OCI-LY7 (cell line): ENCODE results near the gene MLPH. TPM values are rescaled to one million over a fixed set of nuclear protein-coding genes. Genes with fewer than 3 reads are reported as not detected.
"Not testable (repeated sequence)": the region's sequence is repeated elsewhere in the genome, so short reads cannot be mapped to it uniquely, and the experiment has no call there.

Experiments
- BruUV-seq: library from RNA; stranded (reverse); fragments of 400-500 nt; replicated peaks from 2 replicates; lab custom pipeline; 2021; lab: Mats Ljungman, UMichigan
- CTCF ChIA-PET: fragments of 300-600 bp; sonication (Branson Sonifier 250); formaldehyde crosslinking; loops from one replicate; lab custom pipeline; 2022; ENCODE audit warnings: antibody characterized with exemption; ENCODE audit not compliant: unreplicated experiment; lab: Charles Lee
- POLR2A ChIA-PET: fragments of 300-600 bp; sonication (Branson Sonifier 250); formaldehyde crosslinking; loops from one replicate; lab custom pipeline; 2022; ENCODE audit warnings: antibody characterized with exemption; lab: Charles Lee
- DNase-seq: peaks from one replicate; pipeline ENCODE4 v3.0.0-alpha.2; 2015; ENCODE audit warnings: low spot score
- H2AFZ ChIP-seq: fragments of 200-600 bp; sonication (generic), shearing (Covaris generic); 2 replicates; pipeline ENCODE4 v1.6.1; 2014; ENCODE audit warnings: mild to moderate bottlenecking, antibody characterized with exemption, low read length, moderate library complexity
- H3K27ac ChIP-seq: fragments of 200-600 bp; sonication (generic); 2 replicates; pipeline ENCODE4 v1.5.1; 2014; ENCODE audit warnings: mixed run types, low read depth, mild to moderate bottlenecking, moderate library complexity, low read length, inconsistent platforms; ENCODE audit not compliant: poor library complexity, severe bottlenecking
- H3K36me3 ChIP-seq: fragments of 200-600 bp; sonication (generic); 2 replicates; pipeline ENCODE4 v1.6.1; 2014; ENCODE audit warnings: mild to moderate bottlenecking, antibody characterized with exemption, low read length, moderate library complexity, mixed read lengths; ENCODE audit not compliant: insufficient read depth
- H3K4me1 ChIP-seq: fragments of 200-600 bp; sonication (generic); 2 replicates; pipeline ENCODE4 v1.5.1; 2014; ENCODE audit warnings: mild to moderate bottlenecking, low read length; ENCODE audit not compliant: insufficient read depth, poor library complexity, severe bottlenecking
- H3K4me2 ChIP-seq: fragments of 200-600 bp; sonication (generic); 2 replicates; pipeline ENCODE4 v1.6.1; 2014; ENCODE audit warnings: mild to moderate bottlenecking, low read length
- H3K4me3 ChIP-seq: fragments of 200-600 bp; sonication (generic); 2 replicates; pipeline ENCODE4 v1.5.1; 2014; ENCODE audit warnings: mild to moderate bottlenecking, low read depth, low read length; ENCODE audit not compliant: poor library complexity, severe bottlenecking
- H3K79me2 ChIP-seq: fragments of 200-600 bp; sonication (generic); 2 replicates; pipeline ENCODE4 v1.6.1; 2016; ENCODE audit warnings: low read depth, mild to moderate bottlenecking, low read length, moderate library complexity, mixed read lengths; ENCODE audit not compliant: insufficient read depth
- H3K9me2 ChIP-seq: fragments of 200-600 bp; sonication (generic); 2 replicates; pipeline ENCODE4 v1.6.1; 2016; ENCODE audit warnings: mild to moderate bottlenecking, low read length, mixed read lengths; ENCODE audit not compliant: insufficient read depth
- H3K9me3 ChIP-seq: fragments of 200-600 bp; sonication (generic); 2 replicates; pipeline ENCODE4 v1.6.1; 2014; ENCODE audit warnings: mild to moderate bottlenecking, mixed run types, low read length, mixed read lengths
- H4K20me1 ChIP-seq: fragments of 200-600 bp; sonication (generic); 2 replicates; pipeline ENCODE4 v1.6.1; 2014; ENCODE audit warnings: mild to moderate bottlenecking, antibody characterized with exemption, low read length, moderate library complexity, mixed read lengths; ENCODE audit not compliant: insufficient read depth
- EZH2phosphoT487 ChIP-seq: fragments of 200-600 bp; sonication (generic); IDR thresholded peaks from 2 replicates; pipeline ENCODE4 v1.6.1; 2018; ENCODE audit warnings: low read depth, borderline replicate concordance, mild to moderate bottlenecking, mixed run types, antibody characterized with exemption, low read length, moderate library complexity, mixed read lengths
- intact Hi-C: fragments of 100-400 bp; cut with micrococcal nuclease; formaldehyde crosslinking; loops from one replicate; pipeline ENCODE4 v1.10.0; 2022; ENCODE audit not compliant: unreplicated experiment
- total RNA-seq, 2 experiments: library from RNA; depleted of rRNA in 1 of 2; stranded (reverse); fragments of >200 nt in 1 of 2; shearing (Covaris generic) in 1 of 2; gene quantifications; 2 replicates each; pipeline ENCODE4 v1.2.3, GENCODE V29; 2014 to 2022
- TF ChIP-seq, protein P1 (sequence below): fragments of 200-600 bp; sonication (generic); conservative IDR thresholded peaks from 2 replicates; pipeline ENCODE4 v1.5.1; 2014; ENCODE audit warnings: mild to moderate bottlenecking, antibody characterized with exemption, low read length, moderate library complexity, mixed read lengths

The MLPH gene
- total RNA-seq, 2 experiments from 2014 or later, result not detected

DNA sequence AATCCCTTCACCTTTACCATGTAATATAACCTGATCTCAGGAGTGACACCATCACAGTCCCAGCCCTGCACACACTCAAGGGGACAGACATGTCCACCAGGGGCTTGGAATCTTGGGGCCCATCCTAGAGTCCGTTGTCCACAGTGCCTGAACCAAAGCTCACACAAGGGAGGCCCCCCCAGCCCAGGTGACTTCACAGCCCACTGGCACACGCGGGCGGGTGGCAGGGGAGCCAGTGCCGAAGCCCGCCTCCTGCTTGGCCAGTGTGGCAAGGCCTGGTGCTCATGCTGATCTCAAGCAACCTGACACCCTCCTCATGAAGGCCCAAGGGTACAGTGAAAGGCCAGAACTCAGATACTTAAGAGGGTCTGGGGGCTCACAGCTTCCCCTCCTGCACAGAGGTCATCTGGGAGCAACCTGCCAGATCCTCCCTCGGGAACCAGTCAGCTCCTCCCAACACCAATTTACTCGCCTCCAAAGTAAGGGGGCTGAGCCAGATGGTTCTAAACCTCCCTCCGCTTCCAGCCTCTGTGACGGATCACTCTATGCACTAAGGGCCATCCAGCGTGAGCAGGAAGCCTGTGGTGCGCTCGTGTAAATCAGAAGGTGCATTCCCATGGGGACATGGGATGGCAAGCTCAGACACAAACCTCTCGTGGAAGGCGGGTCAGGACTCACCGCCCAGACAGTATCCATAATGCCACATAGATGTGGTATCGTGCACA, 106.7 kb downstream of the MLPH start:
- H3K4me3 ChIP-seq, result no peak overlapping the region
- H4K20me1 ChIP-seq, result no peaks in the 10 kb centered on the region
- H3K4me1 ChIP-seq, result peaks cover 7% of the 10 kb centered on the region
- CTCF ChIA-PET, result no interaction called here
- BruUV-seq, result no TSS peak
- H2AFZ ChIP-seq, result no peak overlapping the region
- DNase-seq, result no peak
- no peaks in the 10 kb centered on the region for H3K9me2 ChIP-seq
- no peaks in the 10 kb centered on the region for H3K9me3 ChIP-seq
- TF ChIP-seq, protein P1, sequence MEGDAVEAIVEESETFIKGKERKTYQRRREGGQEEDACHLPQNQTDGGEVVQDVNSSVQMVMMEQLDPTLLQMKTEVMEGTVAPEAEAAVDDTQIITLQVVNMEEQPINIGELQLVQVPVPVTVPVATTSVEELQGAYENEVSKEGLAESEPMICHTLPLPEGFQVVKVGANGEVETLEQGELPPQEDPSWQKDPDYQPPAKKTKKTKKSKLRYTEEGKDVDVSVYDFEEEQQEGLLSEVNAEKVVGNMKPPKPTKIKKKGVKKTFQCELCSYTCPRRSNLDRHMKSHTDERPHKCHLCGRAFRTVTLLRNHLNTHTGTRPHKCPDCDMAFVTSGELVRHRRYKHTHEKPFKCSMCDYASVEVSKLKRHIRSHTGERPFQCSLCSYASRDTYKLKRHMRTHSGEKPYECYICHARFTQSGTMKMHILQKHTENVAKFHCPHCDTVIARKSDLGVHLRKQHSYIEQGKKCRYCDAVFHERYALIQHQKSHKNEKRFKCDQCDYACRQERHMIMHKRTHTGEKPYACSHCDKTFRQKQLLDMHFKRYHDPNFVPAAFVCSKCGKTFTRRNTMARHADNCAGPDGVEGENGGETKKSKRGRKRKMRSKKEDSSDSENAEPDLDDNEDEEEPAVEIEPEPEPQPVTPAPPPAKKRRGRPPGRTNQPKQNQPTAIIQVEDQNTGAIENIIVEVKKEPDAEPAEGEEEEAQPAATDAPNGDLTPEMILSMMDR, result no peak
- no peak for TF ChIP-seq EZH2phosphoT487
- POLR2A ChIA-PET, result no interaction called here
- H3K27ac ChIP-seq, result no peak overlapping the region
- H3K4me2 ChIP-seq, result no peak overlapping the region
- intact Hi-C loops, result no loop called here
- no peaks in the 10 kb centered on the region for H3K36me3 ChIP-seq
- H3K79me2 ChIP-seq, result no peaks in the 10 kb centered on the region

DNA sequence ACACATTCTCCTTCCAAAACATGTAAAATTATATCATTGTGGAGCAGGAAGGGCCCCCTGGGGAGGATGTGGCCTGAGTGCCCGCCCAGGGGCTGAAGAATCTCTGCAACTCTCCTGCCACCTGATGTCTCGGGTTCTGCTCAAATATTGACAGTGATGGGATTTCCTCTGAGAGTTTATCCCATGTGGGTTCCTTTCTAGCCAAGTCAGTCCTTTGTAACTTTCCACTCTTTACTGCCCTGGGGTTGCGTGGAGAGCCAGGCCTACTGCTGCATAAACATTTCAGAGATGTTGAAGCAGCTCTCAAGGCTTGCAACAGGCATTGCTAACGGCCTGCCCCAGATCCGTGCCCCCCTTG, 107.4 kb downstream of the MLPH start:
- H4K20me1 ChIP-seq, result no peaks in the 10 kb centered on the region
- no TSS peak for BruUV-seq
- H3K36me3 ChIP-seq, result no peaks in the 10 kb centered on the region
- ChIA-PET CTCF (no interaction called here), POLR2A (interaction anchor here (0.6 kb wide), 1 partner anchor 167 kb away, joined by 3 read pairs; no protein-coding TSS in a partner anchor)
- intact Hi-C loops, result no loop called here
- TF ChIP-seq, protein P1, result no peak
- TF ChIP-seq EZH2phosphoT487, result no peak
- no peak overlapping the region for H2AFZ ChIP-seq
- H3K79me2 ChIP-seq, result no peaks in the 10 kb centered on the region
- H3K4me1 ChIP-seq, result peaks cover 7% of the 10 kb centered on the region
- no peaks in the 10 kb centered on the region for H3K9me2 ChIP-seq
- DNase-seq, result no peak
- no peak overlapping the region for H3K27ac ChIP-seq
- no peak overlapping the region for H3K4me3 ChIP-seq
- H3K9me3 ChIP-seq, result no peaks in the 10 kb centered on the region
- H3K4me2 ChIP-seq, result no peak overlapping the region

DNA sequence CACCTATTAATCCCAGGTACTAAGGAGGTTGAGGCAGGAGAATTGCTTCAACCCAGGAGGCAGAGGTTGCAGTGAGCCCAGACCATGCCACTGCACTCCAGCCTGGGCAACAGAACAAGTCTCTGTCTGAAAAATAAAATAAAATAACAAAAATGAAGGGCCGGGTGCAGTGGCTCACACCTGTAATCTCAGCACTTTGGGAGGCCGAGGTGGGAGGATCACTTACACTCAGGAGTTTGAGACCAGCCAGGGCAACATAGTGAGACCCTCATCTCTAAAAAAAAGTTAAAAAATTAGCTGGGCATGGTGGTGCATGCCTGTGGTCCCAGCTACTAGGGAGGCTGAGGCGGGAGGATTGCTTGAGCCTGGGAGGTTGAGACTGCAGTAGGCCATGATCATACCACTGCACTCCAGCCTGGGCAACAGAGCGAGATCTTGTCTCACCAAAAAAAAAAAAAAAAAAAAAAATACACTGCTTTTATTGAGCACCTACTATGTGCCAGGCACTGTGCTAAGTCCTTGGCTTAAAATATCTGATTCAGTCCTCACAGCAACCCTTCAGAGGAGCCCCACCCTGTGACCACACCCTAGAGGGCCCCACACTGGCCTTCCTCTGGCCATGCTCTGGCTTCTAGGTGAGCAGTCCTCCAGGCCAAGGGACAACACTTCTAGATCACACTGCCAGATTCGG, 108.9 kb downstream of the MLPH start:
- H3K4me2 ChIP-seq, H3K9me3 ChIP-seq, H3K79me2 ChIP-seq, H3K9me2 ChIP-seq, BruUV-seq, intact Hi-C loops, H3K27ac ChIP-seq, H2AFZ ChIP-seq, DNase-seq, POLR2A ChIA-PET, H4K20me1 ChIP-seq, H3K4me3 ChIP-seq, H3K36me3 ChIP-seq, CTCF ChIA-PET: not testable (repeated sequence)
- peaks cover 14% of the 10 kb centered on the region for H3K4me1 ChIP-seq
